Kidney (tissue), 14 donors: ENCODE measurements around the gene NXN. TPM values are rescaled to one million over a fixed set of nuclear protein-coding genes. Genes with fewer than 3 reads are reported as not detected.

Source experiments
- DNase-seq, 5 donors: peaks; one replicate each; pipeline ENCODE4 v3.0.0-alpha.2; 2013 to 2020
- FAIRE-seq: peaks from 2 replicates; lab custom pipeline; 2012; peaks lifted over from hg19 to GRCh38; lab: Jason Lieb, UNC
- H3K27ac ChIP-seq, 2 donors: one replicate each; pipeline ENCODE4 v1.7.0; 2013; ENCODE audit warnings: low read depth in 2 of 2, low read length in 2 of 2, inconsistent platforms in 1 of 2
- H3K27me3 ChIP-seq: one replicate; pipeline ENCODE4 v1.7.1; 2013; ENCODE audit warnings: low read length, inconsistent platforms; ENCODE audit not compliant: control insufficient read depth, insufficient read depth
- H3K36me3 ChIP-seq, 3 donors: one replicate each; pipeline versions ENCODE4 v1.7.0 to v1.7.1; 2013; ENCODE audit warnings: low read length in 3 of 3, control low read depth in 1 of 3, inconsistent platforms in 1 of 3; ENCODE audit not compliant: insufficient read depth in 3 of 3, control insufficient read depth in 2 of 3
- H3K4me1 ChIP-seq, 3 donors: one replicate each; pipeline versions ENCODE4 v1.7.0 to v1.7.1; 2013; ENCODE audit warnings: low read length in 3 of 3, inconsistent platforms in 1 of 3, low read depth in 1 of 3; ENCODE audit not compliant: control insufficient read depth in 2 of 3, insufficient read depth in 2 of 3
- H3K4me3 ChIP-seq, 3 donors: one replicate each; pipeline versions ENCODE4 v1.7.0 to v1.8.1; 2013; ENCODE audit warnings: low read length in 3 of 3, control low read depth in 1 of 3, inconsistent platforms in 1 of 3
- H3K9ac ChIP-seq, 3 donors: one replicate each; pipeline versions ENCODE4 v1.7.0 to v1.7.1; 2013; ENCODE audit warnings: low read length in 3 of 3, control low read depth in 1 of 3, inconsistent platforms in 1 of 3
- H3K9me3 ChIP-seq, 3 donors: one replicate each; pipeline versions ENCODE4 v1.7.0 to v1.7.1; 2013; ENCODE audit warnings: low read length in 3 of 3, control low read depth in 1 of 3, inconsistent platforms in 1 of 3; ENCODE audit not compliant: control insufficient read depth in 2 of 3, insufficient read depth in 1 of 3
- CTCF ChIP-seq: IDR thresholded peaks from 3 replicates; pipeline ENCODE4 v1.5.1; 2012; ENCODE audit warnings: mild to moderate bottlenecking, moderate library complexity, borderline replicate concordance; ENCODE audit not compliant: insufficient read depth; ENCODE audit errors: extremely low read depth
- intact Hi-C: fragments of 100-400 bp; cut with DNase I; formaldehyde crosslinking; loops from one replicate; pipeline ENCODE4 v1.11.1; 2022
- polyA plus RNA-seq: library from polyadenylated mRNA; stranded (reverse); fragments of 350-450 nt; fragmentation: Illumina TruSeq; extraction: RNeasy Lipid Tissue Mini Kit (QIAGEN cat#74804); gene quantifications from one replicate; pipeline ENCODE4 v1.2.3, GENCODE V29; 2014; ENCODE audit warnings: low read depth, low replicate concordance; ENCODE audit not compliant: insufficient read depth
- total RNA-seq: library from RNA; stranded (reverse); fragmentation: NEBNext Ultra II Directional; extraction: Animal tissue kit (Norgen Biotek cat#: 25700); gene quantifications from one replicate; pipeline ENCODE4 v1.2.1, GENCODE V29; 2021
- donor health status: control.
- donor health status: control.
- donor health status: control.
- donor health status: control.
- donor health status: control.
- donor health status: DM: yes; HTN: yes; CAD: no.
- donor health status: Normal renal cell carcinoma (clear cell type).

NXN gene
- total and polyA plus RNA-seq, 2 donors from 2014 or later: 10.2 to 26.8 TPM

- Histone ChIP-seq H3K9me3 (no peaks in the 10 kb centered on the region), H3K4me1 (no peaks in the 10 kb centered on the region), H3K27ac (no peak overlapping the region), H3K9ac (no peak overlapping the region), H3K36me3 (no peaks in the 10 kb centered on the region), H3K4me3 (no peak overlapping the region), H3K27me3 (no peaks in the 10 kb centered on the region)
- no peak for FAIRE-seq
- no peak for TF ChIP-seq CTCF
- intact Hi-C loops: loop anchor here (10.0 kb wide), 2 partner anchors 112 to 192 kb away; no protein-coding TSS in a partner anchor
- DNase-seq: peak in 1 of 5 donors; percentile 18
Observed at GRCh38 chr17:986322-986929, 6.8 kb upstream of the NXN start.

GRCh38 chr17:983921-984320, 4.3 kb upstream of the NXN start:
- TF ChIP-seq CTCF: no peak
- H3K4me1 ChIP-seq: peaks cover 0 to 7% (median 0%) of the 10 kb centered on the region in 3 donors
- no peak overlapping the region for H3K27ac ChIP-seq
- H3K9me3 ChIP-seq: no peaks in the 10 kb centered on the region
- intact Hi-C loops: loop anchor here (10.0 kb wide), 2 partner anchors 109 to 189 kb away; no protein-coding TSS in a partner anchor
- no peak overlapping the region for H3K9ac ChIP-seq
- no peaks in the 10 kb centered on the region for H3K27me3 ChIP-seq
- no peak for FAIRE-seq
- H3K4me3 ChIP-seq: no peak overlapping the region
- DNase-seq: peak in 1 of 5 donors; percentile 18
- H3K36me3 ChIP-seq: no peaks in the 10 kb centered on the region

- intact Hi-C loops: loop anchor here (10.0 kb wide), 2 partner anchors 106 to 186 kb away; no protein-coding TSS in a partner anchor
Observed at GRCh38 chr17:981292-981658, 1.7 kb upstream of the NXN start.

More at GRCh38 chr17:981292-981658, 1.7 kb upstream of the NXN start:
- no peak overlapping the region for H3K27ac ChIP-seq
- TF ChIP-seq CTCF: no peak
- FAIRE-seq (no peak), DNase-seq (no peak)
- no peaks in the 10 kb centered on the region for H3K36me3 ChIP-seq
- H3K4me1 ChIP-seq: peaks cover 0 to 8% (median 0%) of the 10 kb centered on the region in 3 donors
- H3K27me3 ChIP-seq: no peaks in the 10 kb centered on the region
- peak overlapping the region in 2 of 3 donors; percentile 12 to 51 for H3K4me3 ChIP-seq
- H3K9me3 ChIP-seq: no peaks in the 10 kb centered on the region
- H3K9ac ChIP-seq: no peak overlapping the region
